HG03066 (cell line): ENCODE data around the gene RASSF10.

Source experiments
- ATAC-seq: cut with Tn5 transposase; IDR thresholded peaks from one replicate; pipeline ENCODE4 v1.9.1; 2021; ENCODE audit warnings: low read depth; ENCODE audit not compliant: unreplicated experiment

Gene RASSF10

DNA sequence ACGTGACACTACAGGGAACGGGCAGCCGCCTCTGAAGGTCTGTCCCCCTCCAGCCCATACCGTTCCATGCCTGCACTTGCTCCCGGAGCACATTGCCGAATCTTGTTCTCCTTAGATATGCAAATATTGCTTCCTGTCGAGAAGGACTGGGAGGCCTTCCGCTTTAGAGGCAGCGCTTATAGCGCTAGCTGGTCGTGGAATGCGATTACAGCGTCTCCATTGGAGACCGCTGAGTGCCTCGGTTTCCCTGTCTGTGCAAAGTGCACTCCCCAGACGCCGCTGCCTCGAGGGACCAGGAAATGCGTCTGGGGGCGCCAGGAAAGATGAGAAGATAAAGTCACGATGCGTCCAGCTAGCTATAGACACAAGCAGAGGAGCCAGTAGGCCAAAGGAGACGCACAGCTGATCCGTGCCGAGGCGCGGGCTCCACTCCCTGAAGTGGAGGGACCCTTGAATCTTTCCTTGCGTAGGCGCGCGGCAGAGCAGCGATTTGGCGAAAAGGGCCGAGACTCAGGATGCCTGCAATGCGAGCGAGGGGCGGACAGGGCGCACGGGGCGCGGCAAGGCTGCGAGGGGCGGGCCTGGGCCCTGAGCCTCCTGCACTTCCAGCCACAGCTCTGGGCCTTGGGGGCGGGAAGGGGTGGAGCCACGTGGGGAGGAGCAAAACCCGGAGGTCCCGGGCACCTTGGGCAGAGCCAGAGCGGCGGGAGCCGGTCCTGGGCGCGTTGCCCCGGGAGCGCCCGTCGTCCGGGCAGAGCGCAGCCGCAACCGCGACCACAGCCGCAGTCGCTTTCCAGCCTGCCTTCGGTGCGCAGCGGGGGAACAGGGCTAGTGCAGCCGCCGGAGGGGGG, at the start of gene RASSF10:
Gene RASSF10, plus strand, starts transcription at position 692 of the 851 bp plus-strand sequence. CDS start 261 bp downstream, outside the sequence.
- peak; percentile 53 for ATAC-seq

DNA sequence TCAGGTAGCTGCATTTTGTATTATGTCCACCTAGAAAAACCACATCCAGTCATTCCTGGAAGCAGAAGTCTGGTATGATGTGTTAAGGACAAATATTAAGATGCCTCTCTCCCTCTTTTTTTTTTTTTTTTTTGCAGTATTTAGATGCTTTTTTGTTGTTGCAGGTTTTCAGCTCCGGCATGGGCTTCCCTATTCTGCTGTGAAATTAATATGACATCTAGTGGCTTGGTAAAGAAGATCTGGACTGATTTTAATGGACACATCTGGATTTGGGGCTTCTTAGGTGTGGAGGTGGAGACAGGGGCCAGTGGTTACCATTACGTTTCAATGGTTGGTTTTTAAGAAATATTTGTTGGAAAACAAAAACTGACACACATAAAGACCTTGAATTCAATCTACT, 47.5 kb upstream of the RASSF10 start:
- no peak for ATAC-seq

DNA sequence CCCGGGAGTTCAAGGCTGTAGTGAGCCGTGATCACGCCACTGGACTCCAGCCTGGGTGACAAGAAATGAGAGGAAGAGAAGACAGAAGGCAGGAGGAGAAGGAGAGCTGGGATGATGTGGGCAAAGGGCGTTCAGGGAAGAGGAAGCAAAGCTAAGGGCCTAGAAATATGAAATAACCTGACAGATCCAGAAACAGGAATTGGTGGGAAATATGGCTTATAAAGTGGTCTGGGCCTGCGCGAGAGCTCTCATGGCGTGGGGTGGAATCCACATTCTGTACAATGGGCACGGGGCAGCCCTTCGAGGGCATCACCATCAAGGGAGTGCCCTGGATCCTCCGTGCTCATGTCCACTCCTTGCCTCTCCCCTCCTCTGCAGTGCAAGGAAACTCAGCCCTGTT, 46.8 kb upstream of the RASSF10 start:
- ATAC-seq = no peak

- ATAC-seq = no peak
Measured at GRCh38 chr11:12963051-12963450, 46.1 kb upstream of the RASSF10 start.

GRCh38 chr11:12963792-12964536, 45.2 kb upstream of the RASSF10 start:
- ATAC-seq = peak; percentile 91

- ATAC-seq = no peak
Measured at GRCh38 chr11:12964650-12965049, 44.5 kb upstream of the RASSF10 start.

GRCh38 chr11:12966002-12966401, 43.1 kb upstream of the RASSF10 start:
- ATAC-seq = no peak

GRCh38 chr11:12968101-12968500, 41.0 kb upstream of the RASSF10 start:
- ATAC-seq = no peak

DNA sequence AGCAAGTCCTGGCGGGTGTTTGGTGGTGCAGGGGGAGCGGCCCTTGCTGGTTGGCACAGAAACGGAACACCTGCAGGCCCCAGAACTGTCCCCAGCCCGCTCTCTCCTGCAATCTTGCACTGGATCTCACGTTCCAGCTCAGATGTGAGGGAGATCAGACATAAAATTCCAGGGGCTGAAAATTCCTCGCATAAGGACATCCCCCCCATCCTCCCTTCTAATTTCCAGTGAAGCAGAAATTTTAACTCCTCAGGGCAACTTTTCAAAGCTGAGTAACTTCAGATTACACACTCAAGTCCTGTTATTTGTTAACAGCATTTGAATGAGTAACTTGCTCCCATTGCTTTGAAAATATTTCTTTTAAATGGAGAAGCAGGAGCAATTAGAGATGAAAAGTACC, 40.3 kb upstream of the RASSF10 start:
- ATAC-seq = no peak

DNA sequence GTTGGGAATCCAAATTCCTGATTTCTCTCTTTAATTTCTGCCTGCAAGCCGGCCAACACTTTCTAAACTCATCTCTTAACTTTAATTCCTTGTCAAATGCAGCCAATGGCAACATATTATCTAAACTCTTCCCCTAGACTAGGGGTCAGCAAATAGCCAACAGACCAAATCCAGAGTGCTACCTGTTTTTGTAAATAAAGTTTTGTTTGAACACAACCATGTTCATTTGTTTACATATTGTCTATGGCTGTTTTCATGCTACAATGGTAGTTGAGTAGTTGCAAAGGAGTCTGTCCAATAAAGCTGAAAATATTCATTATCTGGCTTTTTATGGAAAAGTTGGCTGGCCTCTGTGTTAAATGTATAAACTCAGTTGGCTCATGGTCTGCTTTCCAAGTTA, 37.2 kb upstream of the RASSF10 start:
- ATAC-seq = no peak

GRCh38 chr11:12973528-12974181, 35.5 kb upstream of the RASSF10 start:
- ATAC-seq = no peak

DNA sequence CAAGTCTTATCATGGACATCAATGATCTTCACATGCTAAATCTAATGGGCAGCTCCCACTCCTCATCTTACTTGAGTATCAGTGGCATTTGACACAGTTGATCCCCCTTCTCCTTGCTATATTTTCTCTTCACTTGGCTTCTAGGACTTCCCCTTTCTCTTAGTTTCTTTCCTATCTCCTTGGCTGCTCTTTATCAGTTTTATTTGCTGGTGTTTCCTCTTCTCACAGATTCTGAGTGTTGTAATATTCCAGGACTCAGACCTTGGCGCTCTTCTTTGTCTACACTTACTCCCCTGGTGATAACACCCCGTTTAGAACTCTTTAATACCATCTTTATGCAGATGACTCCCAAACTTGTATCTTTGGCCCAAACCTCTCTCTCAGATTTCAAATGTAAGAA, 33.9 kb upstream of the RASSF10 start:
- no peak for ATAC-seq

DNA sequence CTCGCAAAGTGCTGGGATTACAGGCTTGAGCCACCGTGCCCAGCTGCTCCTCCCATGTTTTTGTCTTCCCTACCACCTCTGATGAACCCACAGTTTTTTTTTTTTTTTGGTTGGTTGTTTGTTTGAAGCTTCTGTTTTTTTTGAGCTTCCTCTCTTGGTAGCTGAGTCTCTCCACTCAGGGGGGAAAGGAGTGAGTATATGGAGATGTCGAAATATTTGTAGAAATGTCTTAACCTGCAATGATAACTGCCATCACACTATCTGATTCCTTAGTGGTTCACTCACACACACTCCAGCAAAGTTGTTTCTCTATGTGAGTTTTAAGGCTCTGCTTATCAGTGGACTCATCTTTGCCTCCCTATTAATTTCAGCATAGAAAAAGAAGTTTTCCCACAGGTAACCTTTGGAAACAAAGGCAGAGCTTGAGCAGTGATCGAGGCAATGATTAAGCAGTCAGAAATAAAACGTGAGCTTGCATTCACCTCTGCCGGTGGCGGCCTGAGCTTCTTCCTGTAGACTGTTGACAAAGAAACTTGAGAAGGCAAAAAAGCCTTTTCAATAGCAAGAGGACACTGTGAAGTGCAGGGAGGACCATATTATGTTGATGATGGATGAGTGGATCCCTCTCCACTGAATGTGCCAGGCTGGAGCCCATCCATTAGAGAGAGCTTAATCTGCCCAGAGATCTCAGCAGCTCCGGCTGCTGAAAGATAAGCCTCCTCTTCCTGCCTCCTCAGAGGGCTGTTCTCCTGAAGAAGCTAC, 29.0 kb upstream of the RASSF10 start:
- no peak for ATAC-seq

- no peak for ATAC-seq
Measured at GRCh38 chr11:12981676-12982522, 27.2 kb upstream of the RASSF10 start.

DNA sequence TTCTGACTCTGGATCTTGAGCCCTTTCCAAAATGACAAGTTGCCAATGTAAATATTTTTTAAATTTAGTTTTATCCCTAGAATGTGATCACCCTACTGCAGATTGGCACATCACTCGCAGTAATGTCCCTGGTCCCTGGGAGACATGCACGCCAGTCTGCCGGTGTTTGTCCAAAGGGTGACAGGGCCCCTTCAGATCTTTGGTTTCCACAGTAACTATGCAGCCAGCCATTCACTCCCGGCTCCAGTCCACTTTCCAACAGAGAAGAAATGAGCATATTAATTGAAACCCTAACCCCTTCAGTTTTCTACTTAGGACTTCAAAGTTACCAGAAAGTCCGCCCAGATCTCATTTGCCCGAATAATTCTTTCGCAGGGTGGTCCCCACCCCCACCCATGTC, 25.8 kb upstream of the RASSF10 start:
- no peak for ATAC-seq

DNA sequence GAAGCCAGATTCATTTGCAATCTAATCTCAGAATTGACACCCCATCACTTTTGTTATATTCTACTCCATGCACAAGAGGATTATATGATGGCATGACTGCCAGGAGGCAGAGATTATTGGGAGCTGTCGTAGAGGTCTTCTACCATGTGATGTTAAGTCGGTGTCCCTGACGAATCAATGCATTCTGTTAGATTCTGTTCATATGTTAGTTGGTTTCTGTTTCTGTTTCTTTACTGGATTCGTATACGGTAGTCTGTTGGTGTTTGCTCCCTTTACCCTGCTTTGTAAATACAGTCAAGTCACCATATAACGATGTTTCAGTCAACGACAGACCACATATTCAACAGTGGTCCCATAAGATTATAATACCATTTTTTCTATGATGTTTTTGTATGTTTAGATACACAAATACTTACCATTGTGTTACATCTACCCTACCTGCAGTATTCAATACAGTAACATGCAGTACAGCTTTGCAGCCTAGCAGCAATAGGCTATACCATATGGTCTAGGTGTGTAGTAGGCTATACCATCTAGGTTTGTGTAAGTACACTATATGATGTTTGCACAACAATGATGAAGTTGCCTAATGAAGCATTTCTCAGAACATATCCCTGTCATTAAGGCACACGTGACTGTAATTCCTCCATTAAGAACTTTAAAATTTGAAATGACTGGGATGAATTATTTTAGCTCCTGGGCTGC, 22.8 kb upstream of the RASSF10 start:
- no peak for ATAC-seq

GRCh38 chr11:12989428-12990161, 19.5 kb upstream of the RASSF10 start:
- ATAC-seq = no peak

GRCh38 chr11:12990162-12990480, 19.0 kb upstream of the RASSF10 start:
- no peak for ATAC-seq

DNA sequence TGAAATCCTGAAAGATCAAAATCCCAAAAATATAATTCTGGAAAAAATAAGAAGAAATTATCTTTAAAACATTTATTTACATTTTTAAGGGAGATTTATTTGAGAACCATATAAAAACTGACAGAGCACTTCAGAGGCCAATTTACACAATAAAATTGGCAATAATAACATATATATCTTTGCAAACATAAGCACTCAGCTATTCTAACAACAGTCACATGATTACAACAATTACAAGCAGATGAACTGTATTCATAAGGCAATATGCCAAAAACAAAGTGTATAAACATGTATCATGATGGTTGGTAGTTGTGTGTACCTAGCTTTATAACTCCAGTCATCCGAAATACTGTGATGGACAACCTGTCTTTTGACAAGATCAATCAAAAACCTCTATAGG, 17.7 kb upstream of the RASSF10 start:
- no peak for ATAC-seq
